ENCODE data around the gene CDK13.

- TF ChIP-seq POLR2A (IDR thresholded peaks at IDR 0.05) = no peak
- TF ChIP-seq, protein P1, sequence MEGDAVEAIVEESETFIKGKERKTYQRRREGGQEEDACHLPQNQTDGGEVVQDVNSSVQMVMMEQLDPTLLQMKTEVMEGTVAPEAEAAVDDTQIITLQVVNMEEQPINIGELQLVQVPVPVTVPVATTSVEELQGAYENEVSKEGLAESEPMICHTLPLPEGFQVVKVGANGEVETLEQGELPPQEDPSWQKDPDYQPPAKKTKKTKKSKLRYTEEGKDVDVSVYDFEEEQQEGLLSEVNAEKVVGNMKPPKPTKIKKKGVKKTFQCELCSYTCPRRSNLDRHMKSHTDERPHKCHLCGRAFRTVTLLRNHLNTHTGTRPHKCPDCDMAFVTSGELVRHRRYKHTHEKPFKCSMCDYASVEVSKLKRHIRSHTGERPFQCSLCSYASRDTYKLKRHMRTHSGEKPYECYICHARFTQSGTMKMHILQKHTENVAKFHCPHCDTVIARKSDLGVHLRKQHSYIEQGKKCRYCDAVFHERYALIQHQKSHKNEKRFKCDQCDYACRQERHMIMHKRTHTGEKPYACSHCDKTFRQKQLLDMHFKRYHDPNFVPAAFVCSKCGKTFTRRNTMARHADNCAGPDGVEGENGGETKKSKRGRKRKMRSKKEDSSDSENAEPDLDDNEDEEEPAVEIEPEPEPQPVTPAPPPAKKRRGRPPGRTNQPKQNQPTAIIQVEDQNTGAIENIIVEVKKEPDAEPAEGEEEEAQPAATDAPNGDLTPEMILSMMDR (IDR thresholded peaks at IDR 0.05) = no peak
These were observed 145.8 kb downstream of the CDK13 start for GRCh38 chr7:40095695-40096327.
